HEK293 (cell line): ENCODE measurements around the gene GLTP.

Experiments used
- CTCF ChIA-PET: fragments of 350-600 bp; formaldehyde crosslinking; extraction: SDS; loops from one replicate; lab custom pipeline; 2021; ENCODE audit warnings: antibody characterized with exemption; lab: Yijun Ruan, JAX
- POLR2A ChIA-PET: fragments of 300-600 bp; formaldehyde crosslinking; extraction: SDS; loops from one replicate; lab custom pipeline; 2020; ENCODE audit warnings: antibody characterized with exemption, inconsistent platforms; lab: Yijun Ruan, JAX
- H3K27ac ChIP-seq: fragments of 200-500 bp; sonication (Bioruptor generic); 2 replicates; pipeline ENCODE4 v1.5.1; 2014; ENCODE audit warnings: low read depth, low read length, control low read depth, inconsistent platforms; ENCODE audit errors: extremely low read depth
- H3K36me3 ChIP-seq, 2 experiments: fragments of 200-500 bp in 1 of 2; sonication (Bioruptor generic) in 1 of 2; 1 replicate in 1 of 2; 2 replicates in 1 of 2; pipeline ENCODE4 v1.5.1; 2014 to 2017; ENCODE audit warnings: inconsistent platforms in 2 of 2, low read length in 2 of 2; ENCODE audit not compliant: control insufficient read depth in 2 of 2, insufficient read depth in 1 of 2
- H3K4me1 ChIP-seq: fragments of 200-500 bp; sonication (Bioruptor generic); 2 replicates; pipeline ENCODE4 v1.5.1; 2014; ENCODE audit warnings: mild to moderate bottlenecking, low read length, inconsistent platforms; ENCODE audit not compliant: control insufficient read depth, insufficient read depth
- H3K4me3 ChIP-seq: 2 replicates; pipeline ENCODE4 v1.5.1; 2011; ENCODE audit warnings: low read depth, mild to moderate bottlenecking, control low read depth, low read length, moderate library complexity
- H3K9me3 ChIP-seq: fragments of 200-500 bp; sonication (Bioruptor generic); 2 replicates; pipeline ENCODE4 v1.5.1; 2014; ENCODE audit warnings: low read depth, low read length, inconsistent platforms; ENCODE audit not compliant: control insufficient read depth, insufficient read depth
- GLIS1 ChIP-seq: fragments of 450-650 bp; formaldehyde crosslinking; IDR thresholded peaks from 2 replicates; pipeline ENCODE4 v1.5.1; 2016; ENCODE audit warnings: missing biosample characterization, missing genetic modification characterization
- MZF1 ChIP-seq: fragments of 450-650 bp; formaldehyde crosslinking; IDR thresholded peaks from 2 replicates; pipeline ENCODE4 v1.5.1; 2017; ENCODE audit warnings: missing biosample characterization, missing genetic modification characterization, borderline replicate concordance
- SCRT1 ChIP-seq: fragments of 450-650 bp; formaldehyde crosslinking; IDR thresholded peaks from 2 replicates; pipeline ENCODE4 v1.5.1; 2016; ENCODE audit warnings: missing biosample characterization, missing genetic modification characterization, borderline replicate concordance
- YY2 ChIP-seq: fragments of 450-650 bp; formaldehyde crosslinking; IDR thresholded peaks from 2 replicates; pipeline ENCODE4 v1.5.1; 2016; ENCODE audit warnings: missing biosample characterization, missing genetic modification characterization
- ZNF18 ChIP-seq: fragments of 450-650 bp; formaldehyde crosslinking; IDR thresholded peaks from 2 replicates; pipeline ENCODE4 v1.5.1; 2016; ENCODE audit warnings: missing biosample characterization, missing genetic modification characterization
- ZNF2 ChIP-seq: fragments of 450-650 bp; formaldehyde crosslinking; IDR thresholded peaks from 2 replicates; pipeline ENCODE4 v1.5.1; 2016; ENCODE audit warnings: missing biosample characterization, missing genetic modification characterization
- ZNF221 ChIP-seq: fragments of 450-650 bp; formaldehyde crosslinking; IDR thresholded peaks from 2 replicates; pipeline ENCODE4 v1.5.1; 2017; ENCODE audit warnings: missing biosample characterization, missing genetic modification characterization, borderline replicate concordance
- ZNF239 ChIP-seq: fragments of 450-650 bp; formaldehyde crosslinking; IDR thresholded peaks from 2 replicates; pipeline ENCODE4 v1.5.1; 2016; ENCODE audit warnings: missing biosample characterization, missing genetic modification characterization
- ZNF335 ChIP-seq: fragments of 450-650 bp; formaldehyde crosslinking; conservative IDR thresholded peaks from 2 replicates; pipeline ENCODE4 v1.5.1; 2016; ENCODE audit warnings: missing biosample characterization, missing genetic modification characterization
- ZNF394 ChIP-seq: fragments of 450-650 bp; formaldehyde crosslinking; IDR thresholded peaks from 2 replicates; pipeline ENCODE4 v1.5.1; 2016; ENCODE audit warnings: missing biosample characterization, missing genetic modification characterization, mild to moderate bottlenecking, moderate library complexity, borderline replicate concordance
- ZNF488 ChIP-seq: fragments of 450-650 bp; formaldehyde crosslinking; IDR thresholded peaks from 2 replicates; pipeline ENCODE4 v1.5.1; 2016; ENCODE audit warnings: missing biosample characterization, missing genetic modification characterization
- ZNF596 ChIP-seq: fragments of 450-650 bp; IDR thresholded peaks from 2 replicates; pipeline ENCODE4 v1.5.0; 2018; ENCODE audit warnings: missing biosample characterization, mild to moderate bottlenecking, missing genetic modification characterization, moderate library complexity
- ZNF664 ChIP-seq: fragments of 450-650 bp; formaldehyde crosslinking; IDR thresholded peaks from 2 replicates; pipeline ENCODE4 v1.5.1; 2016; ENCODE audit warnings: missing biosample characterization, missing genetic modification characterization
- ZNF768 ChIP-seq: fragments of 450-650 bp; formaldehyde crosslinking; IDR thresholded peaks from 2 replicates; pipeline ENCODE4 v1.5.1; 2018; ENCODE audit warnings: missing biosample characterization, mild to moderate bottlenecking, missing genetic modification characterization
- TF ChIP-seq, protein P1 (sequence below): fragments of 450-650 bp; formaldehyde crosslinking; IDR thresholded peaks from 2 replicates; pipeline ENCODE4 v1.5.1; 2016; ENCODE audit warnings: missing biosample characterization, missing genetic modification characterization
- TF ChIP-seq, protein P2 (sequence below): fragments of 450-650 bp; formaldehyde crosslinking; IDR thresholded peaks from 2 replicates; pipeline ENCODE4 v1.5.1; 2016; ENCODE audit warnings: missing biosample characterization, missing genetic modification characterization

The GLTP gene

DNA sequence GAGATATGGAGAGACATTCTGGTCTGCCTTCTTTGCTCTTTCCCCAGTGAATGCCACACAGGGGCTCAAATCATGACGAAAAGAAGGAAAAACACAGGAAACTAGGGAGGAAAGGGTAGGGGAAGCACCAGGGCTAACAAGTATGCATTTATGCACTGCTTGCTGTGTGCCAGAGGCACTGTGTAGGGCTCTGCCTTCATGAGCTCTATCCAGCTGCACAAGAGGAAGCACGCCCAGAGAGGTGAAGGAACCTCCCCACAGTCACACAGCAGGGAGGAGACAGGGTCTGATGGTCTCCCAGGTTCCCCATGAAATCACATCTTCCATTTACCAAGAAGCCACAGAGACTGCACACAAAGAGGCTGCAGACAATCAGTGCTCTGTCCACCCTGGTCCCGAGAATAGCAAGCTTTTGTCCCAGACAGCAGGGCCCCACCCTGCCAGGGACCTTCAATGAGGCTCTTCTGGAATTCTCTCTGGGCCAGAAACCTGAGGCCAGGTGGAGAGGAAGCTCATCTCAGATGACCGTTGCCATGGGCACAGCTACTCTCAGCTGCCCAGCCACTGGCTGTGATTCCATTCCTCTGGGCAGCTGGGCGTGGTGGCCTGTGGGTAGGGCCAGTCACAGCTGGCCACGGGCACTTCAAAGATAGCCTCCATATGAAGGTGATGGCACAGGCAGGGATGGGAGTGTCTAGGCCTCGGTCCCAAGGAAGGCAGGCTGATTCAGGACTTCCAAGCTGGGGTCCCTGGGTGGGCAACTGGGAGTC lies 39.9 kb downstream of the GLTP start:
- ChIA-PET CTCF (interaction anchor here (1.1 to 2.3 kb wide), 2 partner anchors 13 to 35 kb away, joined by 7 to 20 read pairs; no protein-coding TSS in a partner anchor), POLR2A (interaction anchor here (0.7 kb wide), 1 partner anchor 11 kb away, joined by 3 read pairs; no protein-coding TSS in a partner anchor)
- Histone ChIP-seq H3K36me3 (no peaks in the 10 kb centered on the region), H3K4me1 (no peaks in the 10 kb centered on the region), H3K4me3 (no peak overlapping the region), H3K27ac (no peak overlapping the region), H3K9me3 (no peaks in the 10 kb centered on the region)
- TF ChIP-seq, protein P1, sequence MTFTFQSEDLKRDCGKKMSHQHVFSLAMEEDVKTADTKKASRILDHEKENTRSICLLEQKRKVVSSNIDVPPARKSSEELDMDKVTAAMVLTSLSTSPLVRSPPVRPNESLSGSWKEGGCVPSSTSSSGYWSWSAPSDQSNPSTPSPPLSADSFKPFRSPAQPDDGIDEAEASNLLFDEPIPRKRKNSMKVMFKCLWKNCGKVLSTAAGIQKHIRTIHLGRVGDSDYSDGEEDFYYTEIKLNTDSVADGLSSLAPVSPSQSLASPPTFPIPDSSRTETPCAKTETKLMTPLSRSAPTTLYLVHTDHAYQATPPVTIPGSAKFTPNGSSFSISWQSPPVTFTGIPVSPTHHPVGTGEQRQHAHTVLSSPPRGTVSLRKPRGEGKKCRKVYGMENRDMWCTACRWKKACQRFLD (tag by site-specific recombination), result no peak
- peak; percentile 81; the same call in 1 of the 2 replicates for TF ChIP-seq ZNF394 (tag by site-specific recombination)
- TF ChIP-seq ZNF239 (tag by site-specific recombination), result no peak
- no peak for TF ChIP-seq SCRT1 (tag by site-specific recombination)
- TF ChIP-seq, protein P2, sequence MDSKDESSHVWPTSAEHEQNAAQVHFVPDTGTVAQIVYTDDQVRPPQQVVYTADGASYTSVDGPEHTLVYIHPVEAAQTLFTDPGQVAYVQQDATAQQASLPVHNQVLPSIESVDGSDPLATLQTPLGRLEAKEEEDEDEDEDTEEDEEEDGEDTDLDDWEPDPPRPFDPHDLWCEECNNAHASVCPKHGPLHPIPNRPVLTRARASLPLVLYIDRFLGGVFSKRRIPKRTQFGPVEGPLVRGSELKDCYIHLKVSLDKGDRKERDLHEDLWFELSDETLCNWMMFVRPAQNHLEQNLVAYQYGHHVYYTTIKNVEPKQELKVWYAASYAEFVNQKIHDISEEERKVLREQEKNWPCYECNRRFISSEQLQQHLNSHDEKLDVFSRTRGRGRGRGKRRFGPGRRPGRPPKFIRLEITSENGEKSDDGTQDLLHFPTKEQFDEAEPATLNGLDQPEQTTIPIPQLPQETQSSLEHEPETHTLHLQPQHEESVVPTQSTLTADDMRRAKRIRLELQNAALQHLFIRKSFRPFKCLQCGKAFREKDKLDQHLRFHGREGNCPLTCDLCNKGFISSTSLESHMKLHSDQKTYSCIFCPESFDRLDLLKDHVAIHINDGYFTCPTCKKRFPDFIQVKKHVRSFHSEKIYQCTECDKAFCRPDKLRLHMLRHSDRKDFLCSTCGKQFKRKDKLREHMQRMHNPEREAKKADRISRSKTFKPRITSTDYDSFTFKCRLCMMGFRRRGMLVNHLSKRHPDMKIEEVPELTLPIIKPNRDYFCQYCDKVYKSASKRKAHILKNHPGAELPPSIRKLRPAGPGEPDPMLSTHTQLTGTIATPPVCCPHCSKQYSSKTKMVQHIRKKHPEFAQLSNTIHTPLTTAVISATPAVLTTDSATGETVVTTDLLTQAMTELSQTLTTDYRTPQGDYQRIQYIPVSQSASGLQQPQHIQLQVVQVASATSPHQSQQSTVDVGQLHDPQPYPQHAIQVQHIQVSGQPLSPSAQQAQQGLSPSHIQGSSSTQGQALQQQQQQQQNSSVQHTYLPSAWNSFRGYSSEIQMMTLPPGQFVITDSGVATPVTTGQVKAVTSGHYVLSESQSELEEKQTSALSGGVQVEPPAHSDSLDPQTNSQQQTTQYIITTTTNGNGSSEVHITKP (tag by site-specific recombination), result no peak
- peak; percentile 85 for TF ChIP-seq ZNF768 (tag by site-specific recombination)

GRCh38 chr12:109839444-109839843 lies 40.9 kb downstream of the GLTP start:
- ChIA-PET CTCF (interaction anchor here (2.3 kb wide), 1 partner anchor 34 kb away, joined by 20 read pairs; no protein-coding TSS in a partner anchor), POLR2A (interaction anchor here (0.7 kb wide), 1 partner anchor 10 kb away, joined by 3 read pairs; no protein-coding TSS in a partner anchor)
- H3K36me3 ChIP-seq, result no peaks in the 10 kb centered on the region
- H3K4me3 ChIP-seq, result no peak overlapping the region
- H3K9me3 ChIP-seq, result no peaks in the 10 kb centered on the region
- no peak overlapping the region for H3K27ac ChIP-seq
- TF ChIP-seq ZNF664 (tag by site-specific recombination), result peak; percentile 77
- TF ChIP-seq MZF1 (tag by site-specific recombination), result no peak
- H3K4me1 ChIP-seq, result no peaks in the 10 kb centered on the region

GRCh38 chr12:109836916-109837315 lies 43.4 kb downstream of the GLTP start:
- H3K36me3 ChIP-seq, result no peaks in the 10 kb centered on the region
- no peaks in the 10 kb centered on the region for H3K4me1 ChIP-seq
- POLR2A ChIA-PET, result interaction anchor here (0.5 kb wide), 1 partner anchor 287 kb away, joined by 3 read pairs; no protein-coding TSS in a partner anchor
- TF ChIP-seq ZNF2 (no peak), ZNF18 (tag by site-specific recombination) (no peak), ZNF488 (tag by site-specific recombination) (no peak), ZNF221 (tag by site-specific recombination) (no peak), ZNF596 (tag by site-specific recombination) (no peak), YY2 (tag by site-specific recombination) (no peak), GLIS1 (tag by site-specific recombination) (peak; percentile 35; the same call in 1 of the 2 replicates), ZNF335 (tag by site-specific recombination) (no peak)
- CTCF ChIA-PET, result interaction anchor here (0.6 to 3.0 kb wide), 5 partner anchors 8 to 195 kb away, joined by 3 to 17 read pairs (median 5); no protein-coding TSS in a partner anchor
- H3K9me3 ChIP-seq, result no peaks in the 10 kb centered on the region
- H3K27ac ChIP-seq, result no peak overlapping the region
- H3K4me3 ChIP-seq, result no peak overlapping the region
